ENCODE measurements around the gene MSRB1.
"Not testable (repeated sequence)": the region's sequence is repeated elsewhere in the genome, so short reads cannot be mapped to it uniquely, and the experiment has no call there.

MSRB1 gene

DNA sequence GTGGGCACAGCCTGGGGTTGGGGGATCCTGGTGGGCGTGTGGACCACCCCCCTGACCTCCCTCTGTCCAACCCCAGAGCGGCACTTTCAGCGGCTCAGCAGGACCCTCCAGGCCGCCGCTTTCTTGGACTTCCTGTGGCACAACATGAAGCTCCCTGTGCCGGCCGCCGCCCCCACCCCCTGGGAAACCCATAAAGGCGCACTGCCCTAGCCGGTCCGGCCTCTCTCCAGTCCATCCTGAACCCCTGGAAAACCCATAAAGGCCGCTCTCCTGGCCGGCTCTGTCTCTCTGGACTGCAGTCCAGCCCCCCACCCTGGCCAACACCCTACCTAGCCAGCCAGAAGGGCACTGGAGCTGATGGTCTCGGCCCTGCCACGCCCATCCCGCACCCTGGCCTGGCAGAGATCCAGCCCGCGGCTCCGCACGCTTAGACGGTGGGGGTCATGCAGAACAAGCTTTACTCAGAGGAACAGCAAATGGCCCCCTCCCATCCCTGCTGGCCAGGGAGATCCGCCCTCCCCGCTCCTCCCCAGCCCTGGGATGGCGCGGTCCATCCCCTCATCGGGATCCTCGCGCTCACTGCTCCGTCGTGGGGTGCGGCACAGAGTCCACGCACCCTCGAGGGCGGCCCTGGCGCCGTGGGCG lies 35.6 kb upstream of the MSRB1 start:
- no peak for DNase-seq (ENCODE audit: low spot score)

GRCh38 chr16:1977875-1978268 lies 34.9 kb upstream of the MSRB1 start:
- no peak for DNase-seq (ENCODE audit: low spot score)

GRCh38 chr16:1976951-1977874 lies 34.2 kb upstream of the MSRB1 start:
- DNase-seq (ENCODE audit: low spot score), result no peak

- no peak for DNase-seq (ENCODE audit: low spot score)
Measured at GRCh38 chr16:1976216-1976520, 33.2 kb upstream of the MSRB1 start.

DNA sequence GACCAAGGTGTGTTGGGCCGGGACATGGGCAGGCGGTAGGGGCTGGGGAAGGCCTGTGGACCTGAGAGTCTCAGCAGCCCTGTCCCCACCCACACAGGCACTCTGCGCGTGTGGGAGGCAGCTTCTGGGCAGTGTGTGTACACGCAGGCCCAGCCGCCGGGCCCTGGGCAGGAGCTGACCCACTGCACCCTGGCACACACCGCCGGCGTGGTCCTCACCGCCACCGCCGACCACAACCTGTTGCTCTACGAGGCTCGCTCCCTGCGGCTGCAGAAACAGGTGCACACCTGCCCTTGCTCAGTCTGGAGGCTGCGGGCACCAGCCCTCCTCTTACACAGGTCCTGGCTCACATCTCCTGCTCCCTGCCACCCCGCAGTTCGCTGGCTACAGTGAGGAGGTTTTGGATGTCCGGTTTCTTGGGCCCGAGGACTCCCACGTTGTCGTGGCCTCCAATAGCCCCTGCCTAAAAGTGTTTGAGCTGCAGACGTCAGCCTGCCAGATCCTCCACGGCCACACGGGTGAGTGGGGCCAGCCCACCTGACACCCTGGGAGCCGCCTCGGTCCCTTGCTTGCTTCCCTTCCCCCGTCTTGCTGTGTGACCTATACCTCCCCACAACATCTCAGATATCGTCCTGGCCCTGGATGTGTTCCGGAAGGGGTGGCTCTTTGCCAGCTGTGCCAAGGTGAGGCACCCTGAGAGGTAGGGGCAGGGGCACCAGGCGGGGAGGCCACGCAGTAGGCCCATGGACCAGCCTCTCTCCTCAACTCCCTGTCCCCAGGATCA lies 32.6 kb upstream of the MSRB1 start:
- no peak for DNase-seq (ENCODE audit: low spot score)

- no peak for DNase-seq (ENCODE audit: low spot score)
Measured at GRCh38 chr16:1974157-1975070, 31.4 kb upstream of the MSRB1 start.

GRCh38 chr16:1973461-1974156 lies 30.6 kb upstream of the MSRB1 start:
- no peak for DNase-seq (ENCODE audit: low spot score)

GRCh38 chr16:1972490-1972877 lies 29.5 kb upstream of the MSRB1 start:
- no peak for DNase-seq (ENCODE audit: low spot score)

DNA sequence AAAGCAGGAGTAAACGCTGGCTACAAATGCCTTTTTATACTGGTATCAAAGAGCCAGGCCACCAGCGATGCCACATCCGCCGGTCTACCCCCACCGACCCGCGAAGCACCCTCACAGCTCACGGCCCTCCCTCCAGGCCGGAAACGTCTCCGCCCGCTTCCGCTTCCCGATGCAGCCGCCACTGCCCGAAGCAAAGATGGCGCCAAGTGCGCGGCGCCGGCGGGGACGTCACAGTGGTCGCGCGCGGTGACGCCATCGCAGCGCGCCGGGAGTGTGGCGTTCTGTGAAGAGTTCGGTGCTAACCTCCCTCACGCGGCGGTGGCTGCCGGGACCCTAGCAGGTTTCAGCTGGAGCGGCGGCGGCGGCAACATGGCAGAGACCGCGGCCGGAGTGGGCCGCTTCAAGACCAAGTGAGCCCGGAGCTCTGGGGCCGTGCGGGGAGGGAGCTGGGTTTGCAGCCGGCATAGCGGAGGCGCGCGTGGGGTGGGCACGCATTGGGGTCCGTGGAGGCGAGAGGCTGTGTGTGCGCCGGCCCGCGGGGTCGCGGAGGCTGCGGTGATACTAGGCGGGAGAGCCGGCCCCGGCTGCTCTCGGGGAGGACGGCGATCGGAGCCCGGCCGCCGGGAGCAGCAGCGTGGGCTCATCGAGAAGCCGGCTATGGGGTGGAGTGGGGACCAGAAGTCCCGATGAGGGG lies 28.9 kb upstream of the MSRB1 start, which contains the start of gene TBL3:
Gene TBL3, plus strand, starts transcription at position 258 of the 694 bp plus-strand sequence. Its CDS starts 112 bp downstream, at position 370.
- peak; percentile 96 for DNase-seq (ENCODE audit: low spot score)

DNA sequence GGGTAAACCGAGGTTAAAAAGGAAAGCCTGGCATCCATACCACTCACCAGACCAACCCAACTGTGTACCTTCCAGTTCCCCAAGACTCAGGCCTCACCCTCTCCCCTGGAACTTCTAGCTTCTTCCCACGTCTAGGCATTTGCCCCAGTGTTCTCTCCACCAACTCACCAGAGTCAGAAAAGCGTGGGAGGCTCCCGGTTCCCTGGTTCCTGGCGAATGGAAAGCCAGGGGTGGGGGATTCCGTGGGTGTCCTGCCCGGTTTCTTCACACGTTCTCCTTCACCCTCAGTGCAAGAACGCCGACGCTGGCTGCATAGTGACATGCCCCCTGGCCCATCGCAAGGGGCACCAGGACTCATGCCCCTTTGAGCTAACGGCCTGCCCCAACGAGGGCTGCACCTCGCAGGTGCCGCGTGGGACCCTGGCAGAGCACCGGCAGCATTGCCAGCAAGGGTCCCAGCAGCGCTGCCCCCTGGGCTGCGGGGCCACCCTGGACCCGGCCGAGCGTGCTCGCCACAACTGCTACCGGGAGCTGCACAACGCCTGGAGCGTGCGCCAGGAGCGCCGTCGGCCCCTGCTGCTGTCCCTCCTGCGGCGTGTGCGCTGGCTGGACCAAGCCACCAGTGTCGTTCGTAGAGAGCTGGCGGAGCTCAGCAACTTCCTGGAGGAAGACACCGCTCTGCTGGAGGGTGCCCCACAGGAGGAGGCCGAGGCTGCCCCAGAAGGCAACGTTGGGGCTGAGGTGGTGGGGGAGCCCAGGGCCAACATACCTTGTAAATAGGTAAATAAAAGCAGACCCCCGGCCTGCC lies 25.4 kb upstream of the MSRB1 start:
- no peak for DNase-seq (ENCODE audit: low spot score)

GRCh38 chr16:1966460-1966859 lies 23.5 kb upstream of the MSRB1 start, which contains the start of gene RNF151:
TSS of gene RNF151 (plus strand) at chr16:1966856. CDS start at chr16:1966882, 26 bp downstream.
- DNase-seq (ENCODE audit: low spot score), result no peak

DNA sequence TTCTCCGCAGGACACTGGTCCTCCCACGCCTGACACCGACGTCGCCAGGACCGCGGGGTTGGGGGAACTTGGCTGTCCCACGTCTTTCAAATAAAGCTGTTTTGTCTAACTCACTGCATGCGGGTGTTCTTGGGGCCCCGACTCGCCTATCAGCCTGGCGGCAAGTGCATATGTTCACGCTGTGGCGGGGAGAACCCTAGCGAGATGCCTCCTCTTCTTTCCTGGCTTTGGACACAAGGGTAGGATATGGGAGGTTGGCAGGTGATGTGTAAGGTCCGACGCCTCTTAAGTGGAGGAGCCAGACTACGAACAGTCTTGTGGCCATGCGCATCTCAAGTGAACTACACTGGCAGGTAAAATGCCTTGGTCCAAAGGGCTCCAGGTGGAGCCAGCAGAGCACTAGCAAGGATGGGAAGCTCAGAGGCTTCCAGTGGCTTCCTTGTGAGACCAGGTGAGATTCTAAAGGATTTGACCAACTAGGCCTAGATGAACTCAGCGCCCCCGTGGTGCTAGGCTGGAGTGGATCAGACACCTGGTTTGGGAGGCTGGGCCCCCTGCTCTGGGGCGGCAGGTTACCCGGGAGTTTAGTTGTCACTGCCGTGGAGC lies 22.5 kb upstream of the MSRB1 start:
- DNase-seq (ENCODE audit: low spot score), result no peak

GRCh38 chr16:1964506-1965395 lies 21.8 kb upstream of the MSRB1 start, which contains the start of gene RPS2:
TSS of gene RPS2 (minus strand) at chr16:1964826. CDS start at chr16:1964625, 201 bp downstream.
- DNase-seq (ENCODE audit: low spot score), result peak; percentile 99

DNA sequence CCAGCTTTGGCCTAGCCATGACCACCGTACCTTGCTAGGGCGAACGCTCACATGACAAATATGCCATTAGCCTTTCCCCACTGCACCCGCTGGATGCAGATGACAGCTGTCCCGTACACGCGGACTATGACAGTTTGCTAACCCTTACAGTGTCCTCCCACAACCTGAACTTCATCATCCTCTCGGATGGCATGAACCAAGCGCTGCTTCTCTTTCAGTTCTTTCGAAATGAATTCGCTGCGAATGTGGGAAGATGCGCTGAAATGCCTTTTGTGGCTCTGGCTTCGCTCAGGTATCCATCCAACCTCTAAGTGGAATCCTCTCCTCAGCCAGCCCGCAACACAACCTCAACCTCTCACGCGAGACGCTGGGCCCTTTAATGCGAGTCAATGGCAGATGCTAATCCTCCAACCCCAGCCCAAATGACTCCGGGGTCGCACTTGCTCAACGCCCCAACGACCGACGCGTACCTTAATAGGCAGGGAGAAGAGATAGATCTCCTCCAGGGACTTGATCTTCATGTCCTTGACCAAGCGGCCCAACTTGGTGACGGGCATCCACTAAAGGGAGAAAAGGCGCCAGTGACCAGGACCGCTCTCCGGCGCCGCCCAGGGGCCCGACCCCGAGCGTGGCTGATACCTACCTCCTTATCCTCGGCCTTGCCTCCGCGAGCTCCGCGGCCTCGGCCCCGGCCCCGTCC lies 21.0 kb upstream of the MSRB1 start:
- DNase-seq (ENCODE audit: low spot score), result peak; percentile 36

GRCh38 chr16:1962161-1963153 lies 19.5 kb upstream of the MSRB1 start:
- DNase-seq (ENCODE audit: low spot score), result not testable (repeated sequence)

- DNase-seq (ENCODE audit: low spot score), result no peak
Measured at GRCh38 chr16:1961651-1962067, 18.7 kb upstream of the MSRB1 start.

All from CD4-positive, alpha-beta T cell treated with Interleukin-15 for 4 hours (primary cell).